ENCODE measurements around the gene SLC66A2.
"Not testable (repeated sequence)": the region's sequence is repeated elsewhere in the genome, so short reads cannot be mapped to it uniquely, and the experiment has no call there.

Gene SLC66A2

GRCh38 chr18:79866889-79867574, 84.4 kb downstream of the SLC66A2 start:
- no peak for TF ChIP-seq CTCF (IDR thresholded peaks at IDR 0.05; ENCODE audit: control insufficient read depth, extremely low read depth, insufficient read depth)
- H3K4me3 ChIP-seq (ENCODE audit: low read depth, low read length), result no peak overlapping the region
- no peak for DNase-seq (ENCODE audit: low read depth)

GRCh38 chr18:79865951-79866350, 85.5 kb downstream of the SLC66A2 start:
- not testable (repeated sequence) for DNase-seq (ENCODE audit: low read depth); H3K4me3 ChIP-seq (ENCODE audit: low read depth, low read length)

- DNase-seq (ENCODE audit: low read depth); H3K4me3 ChIP-seq (ENCODE audit: low read depth, low read length): not testable (repeated sequence)
Observed at GRCh38 chr18:79864955-79865354, 86.5 kb downstream of the SLC66A2 start.

GRCh38 chr18:79864006-79864725, 87.3 kb downstream of the SLC66A2 start:
- DNase-seq (ENCODE audit: low read depth), result no peak
- no peak overlapping the region for H3K4me3 ChIP-seq (ENCODE audit: low read depth, low read length)
- TF ChIP-seq CTCF (IDR thresholded peaks at IDR 0.05; ENCODE audit: control insufficient read depth, extremely low read depth, insufficient read depth), result no peak

- no peak for TF ChIP-seq CTCF (IDR thresholded peaks at IDR 0.05; ENCODE audit: control insufficient read depth, extremely low read depth, insufficient read depth)
- no peak overlapping the region for H3K4me3 ChIP-seq (ENCODE audit: low read depth, low read length)
- DNase-seq (ENCODE audit: low read depth), result no peak
Observed at GRCh38 chr18:79863161-79864005, 88.1 kb downstream of the SLC66A2 start.

- H3K4me3 ChIP-seq (ENCODE audit: low read depth, low read length), result no peak overlapping the region
- no peak for TF ChIP-seq CTCF (IDR thresholded peaks at IDR 0.05; ENCODE audit: control insufficient read depth, extremely low read depth, insufficient read depth)
- no peak for DNase-seq (ENCODE audit: low read depth)
Observed at GRCh38 chr18:79862562-79862961, 88.9 kb downstream of the SLC66A2 start.

- no peak for DNase-seq (ENCODE audit: low read depth)
- TF ChIP-seq CTCF (IDR thresholded peaks at IDR 0.05; ENCODE audit: control insufficient read depth, extremely low read depth, insufficient read depth), result no peak
- no peak overlapping the region for H3K4me3 ChIP-seq (ENCODE audit: low read depth, low read length)
Observed at GRCh38 chr18:79861687-79862086, 89.8 kb downstream of the SLC66A2 start.
